IMR-90 (cell line): Measurements from ENCODE around the gene TNF. TPM values are rescaled to one million over a fixed set of nuclear protein-coding genes. Genes with fewer than 3 reads are reported as not detected.

Experiments used
- ATAC-seq: fragments of 200-7000 bp; cut with Tn5 transposase; 2 replicates; pipeline ENCODE4 v1.9.1; 2020; ENCODE audit warnings: low read depth, mild to moderate bottlenecking, moderate library complexity
- BruUV-seq: library from RNA; stranded (reverse); fragments of 400-500 nt; replicated peaks from 2 replicates; lab custom pipeline; 2021; lab: Mats Ljungman, UMichigan
- CTCF ChIA-PET: fragments of 300-600 bp; formaldehyde crosslinking; extraction: SDS; loops from one replicate; lab custom pipeline; 2021; ENCODE audit warnings: antibody characterized with exemption; lab: Yijun Ruan, JAX
- POLR2A ChIA-PET: fragments of 300-600 bp; sonication (Branson Sonifier 250); formaldehyde crosslinking; loops from one replicate; lab custom pipeline; 2022; ENCODE audit warnings: antibody characterized with exemption; ENCODE audit not compliant: unreplicated experiment; lab: Charles Lee
- DNase-seq: peaks from one replicate; pipeline ENCODE4 v3.0.0; 2013
- H2AFZ ChIP-seq: replicated peaks from 2 replicates; pipeline ENCODE3; 2013; ENCODE audit warnings: low read length, mild to moderate bottlenecking; ENCODE audit not compliant: poor library complexity
- H2AK5ac ChIP-seq: 2 replicates; pipeline ENCODE4 v1.6.1; 2013; ENCODE audit warnings: low read depth, low read length, inconsistent platforms
- H2AK9ac ChIP-seq: replicated peaks from 2 replicates; pipeline ENCODE3; 2013; ENCODE audit warnings: mild to moderate bottlenecking, low read depth, low read length, moderate library complexity; ENCODE audit not compliant: poor library complexity
- H2BK120ac ChIP-seq: 2 replicates; pipeline ENCODE4 v1.6.1; 2013; ENCODE audit warnings: low read depth, low read length, inconsistent platforms
- H2BK15ac ChIP-seq: 3 replicates; pipeline ENCODE4 v1.6.1; 2013; ENCODE audit warnings: low read depth, low read length, inconsistent platforms
- H2BK20ac ChIP-seq: 2 replicates; pipeline ENCODE4 v1.6.1; 2013; ENCODE audit warnings: low read depth, mild to moderate bottlenecking, inconsistent platforms, low read length, moderate library complexity
- H2BK5ac ChIP-seq: 2 replicates; pipeline ENCODE4 v1.6.1; 2013; ENCODE audit warnings: mild to moderate bottlenecking, low read depth, low read length, inconsistent platforms; ENCODE audit not compliant: poor library complexity, severe bottlenecking
- H3K14ac ChIP-seq: replicated peaks from 2 replicates; pipeline ENCODE4 v1.6.1; 2013; ENCODE audit warnings: low read depth, low read length, inconsistent platforms
- H3K18ac ChIP-seq: 2 replicates; pipeline ENCODE4 v1.6.1; 2013; ENCODE audit warnings: low read depth, low read length, control low read depth
- H3K23ac ChIP-seq: 2 replicates; pipeline ENCODE4 v1.6.1; 2013; ENCODE audit warnings: low read depth, low read length, inconsistent platforms
- H3K27ac ChIP-seq: 2 replicates; pipeline ENCODE4 v1.5.1; 2013; ENCODE audit warnings: mild to moderate bottlenecking, control low read depth, low read length; ENCODE audit not compliant: insufficient read depth
- H3K27me3 ChIP-seq: 2 replicates; pipeline ENCODE4 v1.6.1; 2013; ENCODE audit warnings: low read length; ENCODE audit not compliant: control insufficient read depth, insufficient read depth
- H3K36me3 ChIP-seq: 2 replicates; pipeline ENCODE4 v1.6.1; 2013; ENCODE audit warnings: low read length, mixed read lengths; ENCODE audit not compliant: control insufficient read depth, insufficient read depth
- H3K4ac ChIP-seq: 2 replicates; pipeline ENCODE4 v1.6.1; 2013; ENCODE audit warnings: low read depth, low read length, inconsistent platforms
- H3K4me1 ChIP-seq: 2 replicates; pipeline ENCODE4 v1.6.1; 2013; ENCODE audit warnings: low read length, mixed read lengths; ENCODE audit not compliant: control insufficient read depth, insufficient read depth
- H3K4me2 ChIP-seq: 2 replicates; pipeline ENCODE4 v1.6.1; 2013; ENCODE audit warnings: low read depth, mild to moderate bottlenecking, control low read depth, low read length, moderate library complexity
- H3K4me3 ChIP-seq: 2 replicates; pipeline ENCODE4 v1.5.1; 2013; ENCODE audit warnings: low read depth, mild to moderate bottlenecking, control low read depth, low read length, moderate library complexity; ENCODE audit not compliant: insufficient read depth
- H3K56ac ChIP-seq: 2 replicates; pipeline ENCODE4 v1.6.1; 2013; ENCODE audit warnings: low read length, inconsistent platforms; ENCODE audit not compliant: insufficient read depth; ENCODE audit errors: extremely low read depth
- H3K79me1 ChIP-seq, 2 experiments: 2 replicates each; pipeline ENCODE4 v1.6.1; 2013; ENCODE audit warnings: low read length in 2 of 2, inconsistent platforms in 1 of 2, low read depth in 1 of 2
- H3K9ac ChIP-seq: 2 replicates; pipeline ENCODE4 v1.6.1; 2013; ENCODE audit warnings: low read depth, low read length, control low read depth
- H3K9me1 ChIP-seq: 2 replicates; pipeline ENCODE4 v1.6.1; 2013; ENCODE audit warnings: low read length, inconsistent platforms; ENCODE audit not compliant: insufficient read depth
- H3K9me3 ChIP-seq: 2 replicates; pipeline ENCODE4 v1.6.1; 2013; ENCODE audit warnings: low read length; ENCODE audit not compliant: control insufficient read depth, insufficient read depth
- H4K20me1 ChIP-seq: 2 replicates; pipeline ENCODE4 v1.6.1; 2013; ENCODE audit warnings: low read length, inconsistent platforms; ENCODE audit not compliant: insufficient read depth
- H4K5ac ChIP-seq: 2 replicates; pipeline ENCODE4 v1.6.1; 2013; ENCODE audit warnings: mild to moderate bottlenecking, low read depth, low read length, control low read depth
- H4K8ac ChIP-seq, 2 experiments: 2 replicates each; pipeline ENCODE4 v1.6.1; 2013; ENCODE audit warnings: low read depth in 2 of 2, low read length in 2 of 2, control low read depth in 1 of 2, inconsistent platforms in 1 of 2
- H4K91ac ChIP-seq: 2 replicates; pipeline ENCODE4 v1.6.1; 2013; ENCODE audit warnings: low read depth, low read length, inconsistent platforms; ENCODE audit not compliant: insufficient read depth
- CHD1 ChIP-seq: IDR thresholded peaks from 2 replicates; pipeline ENCODE4 v1.6.1; 2012; ENCODE audit warnings: low read depth, low read length, improper control_type of control experiment
- MAFK ChIP-seq: IDR thresholded peaks from 2 replicates; pipeline ENCODE4 v1.6.1; 2012; ENCODE audit warnings: low read depth, low read length, improper control_type of control experiment
- MXI1 ChIP-seq: IDR thresholded peaks from 2 replicates; pipeline ENCODE4 v1.6.1; 2012; ENCODE audit warnings: low read depth, mild to moderate bottlenecking, low read length, moderate library complexity, borderline replicate concordance
- SMC3 ChIP-seq: fragments of 150-350 bp; IDR thresholded peaks from 2 replicates; pipeline ENCODE4 v1.6.1; 2016; ENCODE audit warnings: low read depth, mild to moderate bottlenecking, antibody characterized with exemption, low read length, moderate library complexity
- WGBS, 2 experiments: methylation state at CpG; one replicate each; pipeline versions ENCODE4 v1.1.5 to v1.1.7; 2013; ENCODE audit warnings: missing lambda C conversion rate in 2 of 2; ENCODE audit not compliant: insufficient read length in 1 of 2; ENCODE audit errors: extremely low coverage in 2 of 2; 5-methylcytosine and 5-hydroxymethylcytosine counted together
- dilution Hi-C: fragments of 300-500 bp; cut with HindIII; formaldehyde crosslinking; loops from one replicate; pipeline ENCODE4 v1.14.3; 2018; ENCODE audit warnings: low sequenced_read_pairs; ENCODE audit not compliant: unreplicated experiment
- in situ Hi-C: fragments of 300-500 bp; cut with MboI; formaldehyde crosslinking; loops from 3 replicates; pipeline ENCODE4 v1.14.3; 2019; ENCODE audit warnings: low sequenced_read_pairs, inconsistent platforms, mixed read lengths
- intact Hi-C: fragments of 100-400 bp; cut with micrococcal nuclease; formaldehyde crosslinking; loops from 2 replicates; pipeline ENCODE4 v1.10.0; 2022
- polyA plus RNA-seq, 3 experiments: library from polyadenylated mRNA; depleted of rRNA; stranded (reverse); fragments of >200 nt; gene quantifications; 2 replicates each; pipeline ENCODE4 v1.2.3, GENCODE V29; 2012; ENCODE audit warnings: low replicate concordance in 1 of 3
- total RNA-seq: library from RNA; depleted of rRNA; stranded (reverse); fragments of >200 nt; gene quantifications from 2 replicates; pipeline ENCODE4 v1.2.3, GENCODE V29; 2012

Gene TNF
- total and polyA plus RNA-seq, 2 of the 4 experiments (the other 2 are of a cell fraction) = not detected

DNA sequence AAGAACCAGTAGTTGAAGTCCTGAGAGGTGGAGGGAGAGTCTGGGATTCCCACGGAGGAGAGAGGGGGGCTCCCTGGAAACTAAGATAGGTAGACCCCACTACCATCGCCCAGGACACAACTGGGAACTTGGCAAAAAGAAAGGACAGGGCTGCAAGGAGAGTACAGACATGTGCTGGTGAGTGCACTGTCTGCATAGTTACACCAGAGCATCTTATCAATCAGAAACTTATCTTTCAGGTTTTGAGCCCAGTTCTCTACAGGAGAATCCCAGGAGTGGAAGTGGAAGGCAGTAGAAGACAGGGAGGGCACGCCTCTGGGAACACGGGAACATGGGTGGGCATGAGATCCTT, 15.8 kb upstream of the TNF start:
- peaks cover 18% of the 10 kb centered on the region for H3K4me1 ChIP-seq
- H3K56ac ChIP-seq = no peak overlapping the region
- H3K9me3 ChIP-seq = no peaks in the 10 kb centered on the region
- peak overlapping the region; percentile 14; the same call in 1 of the 2 replicates for H2BK20ac ChIP-seq
- H3K18ac ChIP-seq = no peak overlapping the region
- H3K4me2 ChIP-seq = no peak overlapping the region
- peak overlapping the region; percentile 21; the same call in 1 of the 3 replicates for H2BK15ac ChIP-seq
- ChIA-PET CTCF (no interaction called here), POLR2A (no interaction called here)
- H2BK120ac ChIP-seq = 0 out of 2 replicates have a peak overlapping the region, but pooled peaks have one; percentile 72
- peak overlapping the region; percentile 59; the same call in 1 of the 2 replicates for H3K23ac ChIP-seq
- H3K27ac ChIP-seq = no peak overlapping the region
- no peaks in the 10 kb centered on the region for H4K20me1 ChIP-seq
- no peak for DNase-seq
- peak overlapping the region; percentile 78; the same call in 1 of the 2 replicates for H2AK5ac ChIP-seq
- H4K8ac ChIP-seq = peak overlapping the region in 1 of 2 experiments; percentile 57; a peak in 1 of 4 replicates
- peaks cover 9 to 20% of the 10 kb centered on the region in 2 experiments; a peak in 3 of 4 replicates for H3K79me1 ChIP-seq
- H3K9ac ChIP-seq = no peak overlapping the region
- no peaks in the 10 kb centered on the region for H3K27me3 ChIP-seq
- peak overlapping the region; percentile 74 for H2AK9ac ChIP-seq
- TF ChIP-seq MXI1 (no peak), MAFK (no peak), SMC3 (no peak), CHD1 (no peak)
- intact Hi-C loops = no loop called here
- dilution Hi-C loops = no loop called here
- no TSS peak for BruUV-seq
- no peak overlapping the region for H3K4me3 ChIP-seq
- H2AFZ ChIP-seq = peak overlapping the region; percentile 9
- peaks cover 19% of the 10 kb centered on the region; the same call in 1 of the 2 replicates for H3K9me1 ChIP-seq
- peak overlapping the region; percentile 46 for H2BK5ac ChIP-seq
- ATAC-seq = no peak
- 85% methylated on average over 3 of the region's 4 CpGs; no CpG with 5 or more reads in 1 of the 2 experiments for WGBS, 2 experiments
- H4K5ac ChIP-seq = no peak overlapping the region
- peak overlapping the region; percentile 52 for H4K91ac ChIP-seq
- peak overlapping the region; percentile 66 for H3K4ac ChIP-seq
- in situ Hi-C loops = no loop called here
- H3K36me3 ChIP-seq = peaks cover 28% of the 10 kb centered on the region
- H3K14ac ChIP-seq = peak overlapping the region; percentile 52; the same call in 1 of the 2 replicates
